Midbrain (tissue), 1 donor: ENCODE data around the gene TUBA8.
"Not testable (repeated sequence)": the region's sequence is repeated elsewhere in the genome, so short reads cannot be mapped to it uniquely, and the experiment has no call there.

ENCODE experiments used
- DNase-seq: peaks from one replicate; lab custom pipeline; 2025; lab: John Stamatoyannopoulos, UW

The TUBA8 gene

DNA sequence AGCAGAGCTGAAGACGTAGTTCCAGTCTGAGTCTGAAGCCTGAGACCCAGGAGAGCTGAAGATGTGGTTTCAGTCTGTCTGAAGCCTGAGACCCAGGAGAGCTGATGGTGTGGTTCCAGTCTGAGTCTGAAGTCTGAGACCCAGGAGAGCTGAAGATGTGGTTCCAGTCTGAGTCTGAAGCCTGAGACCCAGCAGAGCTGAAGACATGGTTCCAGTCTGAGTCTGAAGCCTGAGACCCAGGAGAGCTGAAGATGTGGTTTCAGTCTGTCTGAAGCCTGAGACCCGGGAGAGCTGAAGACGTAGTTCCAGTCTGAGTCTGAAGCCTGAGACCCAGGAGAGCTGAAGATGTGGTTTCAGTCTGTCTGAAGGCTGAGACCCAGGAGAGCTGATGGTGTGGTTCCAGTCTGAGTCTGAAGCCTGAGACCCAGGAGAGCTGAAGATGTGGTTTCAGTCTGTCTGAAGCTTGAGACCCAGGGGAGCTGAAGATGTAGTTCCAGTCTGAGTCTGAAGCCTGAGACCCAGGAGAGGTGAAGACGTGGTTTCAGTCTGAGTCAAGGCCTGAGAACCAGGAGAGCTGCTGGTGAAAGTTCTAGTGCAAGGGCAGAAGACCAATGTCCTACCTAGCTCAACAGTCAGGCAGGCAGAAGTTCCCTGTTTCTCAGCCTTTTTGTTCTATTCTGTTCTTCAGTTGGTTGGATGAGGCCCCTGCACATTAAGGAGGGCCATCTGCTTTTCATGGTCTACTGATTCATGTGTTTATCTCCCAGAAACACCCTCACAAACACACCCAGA, 3.9 kb upstream of the TUBA8 start:
- not testable (repeated sequence) for DNase-seq

DNA sequence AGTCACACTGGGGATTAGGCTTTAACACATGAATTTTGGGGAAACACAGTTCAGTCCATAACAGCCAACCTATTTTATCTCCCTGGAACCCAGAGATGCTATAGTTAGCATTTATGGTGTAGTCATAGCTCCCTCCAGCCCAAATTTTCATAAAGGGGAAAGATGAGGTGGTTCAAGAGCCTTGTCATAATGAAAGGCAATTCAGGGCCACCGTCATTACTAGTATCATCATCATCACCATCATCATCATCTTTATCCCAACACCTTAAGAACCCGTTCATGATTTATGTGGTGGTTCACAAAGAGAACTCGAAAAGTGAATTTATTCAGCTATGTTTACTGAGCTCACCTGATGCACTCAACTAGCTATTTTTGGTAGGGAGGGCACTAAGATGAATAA, 2.4 kb upstream of the TUBA8 start:
- DNase-seq, result no peak

DNA sequence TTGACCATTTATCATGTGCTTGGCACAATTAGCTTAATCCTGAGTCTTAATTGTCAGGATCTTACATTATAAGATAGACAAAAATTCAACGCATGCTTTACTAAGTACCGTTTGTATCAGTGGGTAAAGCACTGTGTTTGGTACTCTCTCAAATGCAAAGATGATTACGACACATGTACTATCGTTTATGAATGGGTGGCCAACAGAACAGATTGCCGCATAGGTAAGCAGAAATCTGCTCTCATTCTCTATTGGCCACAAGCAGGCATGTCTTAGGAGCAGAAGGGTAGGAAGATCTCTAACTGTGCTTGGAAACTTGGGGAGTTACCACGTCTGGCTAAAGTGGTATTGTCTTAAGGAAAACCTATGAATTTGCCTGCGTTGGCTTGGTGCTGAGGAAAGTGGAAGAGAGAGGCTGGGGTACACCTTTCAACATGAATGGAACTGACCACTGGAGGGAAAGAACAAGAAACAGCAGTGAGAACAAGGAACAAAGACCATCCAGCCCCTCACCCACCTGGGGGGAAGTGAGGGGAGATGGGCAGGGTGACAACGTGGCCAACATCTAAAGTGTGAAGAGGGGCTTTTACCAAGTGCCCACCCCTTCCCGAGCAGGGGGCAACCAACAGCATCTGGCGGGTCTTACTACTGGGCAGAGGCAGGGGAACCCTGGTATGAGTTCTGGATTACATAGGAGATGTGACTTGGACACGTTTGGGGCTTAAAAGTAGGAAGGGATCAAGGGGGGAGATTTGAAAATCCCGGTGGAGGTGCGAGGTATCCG, 1.0 kb upstream of the TUBA8 start:
- no peak for DNase-seq

DNA sequence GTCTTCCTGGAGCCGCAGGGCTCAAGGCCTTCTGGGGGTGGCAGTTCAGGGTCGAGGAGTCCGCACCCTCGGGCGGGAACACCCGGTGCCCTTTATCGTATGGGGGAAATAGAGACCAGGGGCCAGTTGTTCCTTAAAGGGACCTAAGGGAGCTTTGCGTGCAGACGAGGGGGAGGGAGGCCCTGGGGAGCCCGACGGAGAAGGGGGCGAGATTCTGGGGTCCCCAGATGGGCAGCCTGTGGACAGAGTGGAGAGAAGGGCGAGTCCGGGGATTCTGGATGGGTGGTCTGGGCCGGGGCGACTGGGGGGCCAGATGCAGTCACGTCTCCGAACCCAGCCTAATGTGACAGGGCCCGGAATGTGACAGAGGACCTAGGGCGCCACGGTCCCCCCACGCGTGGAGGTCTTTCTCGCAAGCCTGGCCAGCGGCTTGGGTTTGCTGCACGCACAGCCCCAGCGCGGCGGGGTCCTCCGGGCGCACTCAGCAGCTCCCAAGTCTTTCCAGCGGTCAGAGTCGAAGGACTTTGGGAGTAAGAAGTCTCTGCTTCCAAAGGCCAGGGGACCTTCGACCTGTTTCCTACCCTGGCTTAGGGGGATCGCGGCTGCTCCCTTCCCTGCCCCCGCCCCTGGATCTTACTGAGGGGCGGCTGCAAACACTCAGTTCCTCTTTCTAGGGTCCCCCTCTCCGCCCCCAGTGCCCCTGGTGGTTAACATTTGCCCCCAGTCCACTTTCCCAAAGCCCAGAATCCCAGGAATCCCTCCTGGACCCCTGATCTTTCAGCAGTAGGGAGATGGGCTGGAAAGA, 547 bp downstream of the TUBA8 start:
- no peak for DNase-seq

DNA sequence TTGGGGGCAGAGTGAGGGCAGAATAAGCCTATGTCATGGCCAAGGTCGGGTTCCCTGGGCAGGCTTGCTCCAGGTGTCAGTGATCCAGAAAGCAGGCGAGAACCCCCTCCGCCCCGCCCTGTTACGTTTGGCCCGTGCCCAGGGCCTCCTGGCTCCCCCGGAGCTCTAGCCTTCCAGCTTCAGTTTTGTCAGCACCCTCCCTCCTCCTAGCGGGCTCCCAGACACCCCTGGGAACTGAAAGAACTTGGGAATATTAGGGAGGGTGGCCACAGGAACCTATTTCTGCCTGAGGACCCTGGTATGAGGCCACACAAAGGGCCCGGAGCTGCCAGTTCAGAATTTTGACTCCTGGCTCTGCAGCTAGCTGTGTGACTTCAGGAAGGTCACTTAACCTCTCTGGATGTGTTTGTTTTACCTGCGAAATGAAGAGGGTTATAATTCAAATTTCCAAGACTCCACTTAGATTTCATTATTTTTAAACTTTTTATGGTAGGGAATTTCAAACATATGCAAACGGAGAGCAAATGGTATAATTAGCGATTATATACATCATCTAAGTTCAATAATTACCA, 1.2 kb downstream of the TUBA8 start:
- no peak for DNase-seq

DNA sequence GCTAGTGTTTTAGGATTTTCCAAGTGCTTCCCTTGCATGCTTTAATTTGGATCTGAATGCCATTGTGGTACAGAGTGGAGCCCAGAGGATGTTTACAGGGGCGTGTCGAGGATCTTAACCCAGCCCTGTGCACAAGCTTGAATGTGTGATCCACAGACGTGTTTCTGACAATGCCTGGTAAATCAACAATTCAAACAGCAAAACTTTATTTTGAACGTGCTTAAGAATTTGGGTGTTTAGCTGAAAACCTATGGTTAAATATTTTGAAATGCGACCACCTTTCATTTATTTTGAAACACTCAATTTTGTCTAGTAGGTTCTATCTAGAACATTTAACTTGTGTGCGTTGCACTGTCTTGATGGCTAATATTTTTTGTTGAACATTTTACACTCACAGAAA, 1.8 kb downstream of the TUBA8 start:
- no peak for DNase-seq

DNA sequence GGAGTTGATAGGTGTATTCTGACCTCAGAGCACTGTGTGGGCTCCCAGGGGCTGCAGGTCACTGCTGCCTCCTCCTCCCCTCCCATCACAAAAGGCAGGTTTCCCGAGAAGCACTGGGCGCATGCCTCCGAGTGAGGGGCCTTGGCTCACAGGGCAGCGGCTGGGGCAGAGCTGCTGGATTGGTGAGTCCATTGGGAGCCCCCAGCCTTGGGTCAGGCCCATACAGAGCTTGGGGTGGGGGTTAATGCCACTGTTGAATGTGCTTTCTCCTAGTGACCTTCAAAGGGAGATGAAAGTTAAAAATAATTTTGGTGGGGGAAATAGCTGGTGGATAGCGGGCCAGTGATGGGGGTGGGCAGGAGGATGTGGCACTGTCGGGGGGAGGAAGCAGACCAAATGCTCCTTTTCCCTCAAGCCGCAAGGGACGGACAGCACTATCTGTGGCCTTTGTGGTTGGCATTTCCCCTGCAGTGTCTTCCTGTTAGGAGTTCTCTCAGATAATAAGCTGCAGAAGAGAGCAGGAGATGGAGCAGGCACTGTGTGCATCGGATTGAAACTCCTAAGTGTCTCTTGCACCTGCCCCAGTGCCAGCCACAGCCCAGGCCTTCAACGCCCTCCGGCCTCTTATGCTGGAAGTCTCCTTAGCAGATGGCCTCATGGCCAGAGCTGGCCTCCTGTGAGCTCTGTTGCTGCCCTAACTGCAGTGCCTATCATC, 3.2 kb downstream of the TUBA8 start:
- no peak for DNase-seq

DNA sequence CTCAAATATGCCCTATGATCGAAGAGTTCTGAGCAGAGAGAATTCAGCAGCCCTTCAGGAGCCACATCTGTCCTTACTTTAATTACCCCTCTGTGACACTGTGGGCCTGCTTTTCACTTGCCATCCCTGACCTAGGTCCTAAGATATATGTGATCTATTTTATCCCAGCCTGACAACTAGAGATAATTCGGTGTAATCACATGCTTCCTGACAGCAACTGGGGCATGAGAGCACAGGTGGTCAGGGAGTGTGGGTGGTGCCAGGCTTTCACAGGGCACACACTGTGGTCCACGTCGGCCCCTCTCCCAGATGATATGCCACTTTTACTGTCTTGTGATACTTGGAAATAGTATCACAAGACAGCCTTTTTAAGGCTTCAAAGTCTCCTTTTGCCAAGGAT, 3.9 kb downstream of the TUBA8 start:
- no peak for DNase-seq

DNA sequence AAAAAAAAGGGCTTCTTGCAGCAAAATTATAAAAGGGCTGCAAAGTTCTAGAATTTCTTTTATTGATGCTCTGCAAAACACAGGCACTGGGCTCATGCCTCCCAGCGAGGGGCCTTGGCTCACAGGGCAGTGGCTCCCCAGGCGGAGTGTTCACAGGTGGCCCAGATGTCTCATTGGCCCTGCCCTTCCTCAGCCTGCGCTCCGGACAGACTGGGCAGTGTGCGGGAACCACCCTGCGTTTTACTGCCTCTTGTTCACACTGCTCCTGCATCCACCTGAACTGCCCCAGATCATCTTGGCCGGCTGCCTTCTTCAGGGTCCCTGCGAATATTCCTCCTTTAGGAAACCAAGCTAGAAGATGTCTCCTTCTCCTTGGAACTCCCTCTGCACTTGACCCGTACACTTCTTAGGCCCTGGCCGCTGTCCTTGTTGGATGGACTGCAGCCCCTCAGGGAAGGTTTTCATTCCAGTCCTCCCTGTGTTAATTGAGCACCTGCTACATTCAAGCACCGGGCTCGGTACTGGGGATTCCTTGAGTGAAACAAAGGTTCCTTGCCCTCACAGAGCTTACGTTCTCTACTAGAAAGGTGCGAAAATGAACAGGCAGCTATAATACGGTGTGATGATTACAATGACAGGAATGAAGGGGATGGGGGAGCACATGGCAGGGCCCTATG, 4.5 kb downstream of the TUBA8 start:
- no peak for DNase-seq

DNA sequence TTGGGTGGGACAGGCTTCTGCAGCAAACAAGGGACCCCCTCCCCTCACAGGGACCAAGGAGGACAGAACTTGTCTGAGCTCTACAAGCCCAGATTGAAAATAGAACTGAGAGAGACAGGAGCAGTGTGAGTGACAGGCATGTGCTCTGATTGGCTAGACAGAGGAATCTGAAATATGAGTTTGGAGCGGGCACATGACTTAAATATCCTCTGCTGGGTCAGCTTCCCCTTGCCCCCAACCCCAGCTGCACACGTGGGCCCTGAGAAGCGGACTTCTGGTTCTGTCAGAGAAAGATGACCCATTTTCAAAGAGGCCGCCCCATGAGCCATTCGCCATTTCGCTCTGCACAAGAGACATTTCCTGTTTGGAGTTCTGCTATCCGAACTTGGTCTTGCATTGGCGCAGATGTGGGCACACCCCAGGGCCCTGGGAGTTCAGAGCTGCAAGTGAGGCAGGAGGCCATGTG, 5.3 kb downstream of the TUBA8 start:
- no peak for DNase-seq

DNA sequence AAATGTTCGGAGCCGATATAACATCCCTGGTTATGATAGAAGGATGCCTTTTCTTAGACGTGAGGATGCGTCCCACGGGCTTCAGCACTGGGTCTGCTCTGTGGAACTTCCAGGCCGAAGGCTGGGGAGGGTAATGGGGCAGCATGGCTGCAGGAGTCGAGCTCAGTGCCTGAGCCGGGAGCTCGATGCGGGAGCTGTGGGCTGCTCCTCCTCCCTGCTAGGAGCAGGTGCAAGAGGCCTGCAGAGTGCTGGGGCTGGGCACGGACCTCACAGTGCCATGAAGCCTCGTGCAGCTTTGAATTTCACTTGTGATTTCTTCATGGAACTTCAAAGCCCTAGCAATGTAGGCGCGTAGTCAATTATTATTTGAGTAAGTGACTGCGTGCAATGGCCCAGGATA, 6.0 kb downstream of the TUBA8 start:
- no peak for DNase-seq

DNA sequence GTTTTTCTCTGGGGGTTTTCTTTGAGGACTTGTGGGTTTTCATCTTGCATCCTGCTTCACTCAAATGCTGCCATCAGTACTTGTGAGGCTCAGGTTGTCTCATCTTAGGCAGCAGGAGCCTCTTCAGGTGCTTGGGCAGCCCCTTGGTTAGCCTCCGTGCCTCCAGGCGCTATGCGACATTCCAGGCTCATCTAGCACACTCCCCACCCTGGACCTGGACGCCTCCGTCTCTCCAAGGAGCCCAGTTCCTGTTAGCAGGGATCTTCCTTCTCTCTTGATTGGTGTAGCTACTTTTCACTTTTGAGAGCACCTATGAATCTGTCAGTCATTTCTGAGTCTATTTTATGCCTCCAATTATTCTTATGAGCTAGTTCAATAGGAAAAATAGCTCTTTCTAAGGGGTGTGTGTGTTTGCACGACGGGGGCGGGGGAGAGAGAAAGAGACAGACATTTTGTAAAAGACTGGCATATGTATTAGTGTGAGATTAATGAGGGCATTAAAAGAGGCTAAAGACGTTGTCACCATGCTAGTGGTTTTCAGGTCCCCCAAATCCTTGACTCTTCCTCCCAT, 7.8 kb downstream of the TUBA8 start:
- no peak for DNase-seq

DNA sequence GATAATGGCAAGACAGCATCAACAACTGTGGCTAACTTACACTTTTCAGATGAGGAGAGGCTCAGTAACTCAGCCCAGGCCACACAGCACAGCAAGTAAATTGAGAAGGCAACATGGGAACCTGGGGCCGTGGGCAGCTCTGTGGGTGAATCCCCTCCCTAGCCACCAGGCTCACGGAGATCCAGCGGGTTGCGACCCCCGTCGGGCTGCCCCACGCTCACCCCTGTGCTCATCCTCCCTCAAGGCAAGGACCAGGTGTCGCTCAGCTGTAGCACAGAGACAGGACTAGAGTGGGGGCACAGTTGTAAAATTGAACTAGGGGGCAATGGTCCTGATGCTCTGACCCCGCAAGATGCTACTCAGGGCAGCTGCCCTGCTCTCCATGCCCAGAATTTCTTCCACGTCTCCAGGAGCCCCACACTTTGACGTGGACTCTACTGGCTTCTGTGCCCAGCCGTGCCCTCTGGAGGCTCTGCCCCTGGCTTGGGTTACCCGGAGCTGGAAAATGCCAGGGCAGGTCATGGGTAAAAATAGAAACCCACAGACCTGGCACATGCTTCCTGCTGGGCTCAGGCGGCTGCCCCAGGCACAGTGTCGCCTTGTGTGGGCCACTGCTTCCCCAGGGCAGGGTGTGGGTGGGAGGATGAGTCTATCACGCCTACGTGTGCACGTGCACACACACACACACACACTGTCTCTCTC, 9.0 kb downstream of the TUBA8 start:
- DNase-seq, result no peak

DNA sequence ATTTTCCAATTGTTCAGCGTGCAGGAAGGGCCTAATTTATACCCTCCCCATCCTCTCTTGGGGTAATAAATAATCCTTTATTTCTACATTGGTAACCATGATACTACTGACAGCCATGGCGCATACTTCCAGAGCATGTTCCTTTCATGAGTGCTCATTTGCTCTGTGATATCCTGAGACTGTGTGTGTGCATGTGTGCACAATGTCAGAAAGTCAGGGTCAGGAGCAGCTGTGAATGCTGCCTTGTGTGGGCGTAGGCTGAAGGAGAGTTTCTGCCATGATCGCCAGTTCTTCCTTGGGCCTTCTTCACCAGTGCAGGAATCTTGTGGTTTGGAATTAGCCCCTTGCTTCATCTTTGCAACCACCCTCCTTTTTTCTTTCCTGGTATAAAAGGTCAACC, 10.2 kb downstream of the TUBA8 start:
- no peak for DNase-seq

DNA sequence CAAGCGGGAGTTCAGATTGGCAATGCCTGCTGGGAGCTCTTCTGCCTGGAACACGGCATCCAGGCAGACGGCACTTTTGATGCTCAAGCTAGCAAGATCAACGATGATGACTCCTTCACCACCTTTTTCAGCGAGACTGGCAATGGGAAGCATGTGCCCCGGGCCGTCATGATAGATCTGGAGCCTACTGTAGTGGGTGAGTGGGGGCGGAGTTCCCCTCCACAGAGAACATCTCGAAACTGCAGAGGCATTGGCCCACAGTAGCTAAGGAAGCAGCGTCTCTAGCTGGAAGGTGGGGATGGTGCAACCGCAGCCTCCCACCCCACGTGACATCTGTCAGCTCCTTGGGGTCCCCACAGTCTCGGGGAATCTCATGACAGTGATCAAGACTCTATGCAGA, 10.9 kb downstream of the TUBA8 start:
- no peak for DNase-seq

DNA sequence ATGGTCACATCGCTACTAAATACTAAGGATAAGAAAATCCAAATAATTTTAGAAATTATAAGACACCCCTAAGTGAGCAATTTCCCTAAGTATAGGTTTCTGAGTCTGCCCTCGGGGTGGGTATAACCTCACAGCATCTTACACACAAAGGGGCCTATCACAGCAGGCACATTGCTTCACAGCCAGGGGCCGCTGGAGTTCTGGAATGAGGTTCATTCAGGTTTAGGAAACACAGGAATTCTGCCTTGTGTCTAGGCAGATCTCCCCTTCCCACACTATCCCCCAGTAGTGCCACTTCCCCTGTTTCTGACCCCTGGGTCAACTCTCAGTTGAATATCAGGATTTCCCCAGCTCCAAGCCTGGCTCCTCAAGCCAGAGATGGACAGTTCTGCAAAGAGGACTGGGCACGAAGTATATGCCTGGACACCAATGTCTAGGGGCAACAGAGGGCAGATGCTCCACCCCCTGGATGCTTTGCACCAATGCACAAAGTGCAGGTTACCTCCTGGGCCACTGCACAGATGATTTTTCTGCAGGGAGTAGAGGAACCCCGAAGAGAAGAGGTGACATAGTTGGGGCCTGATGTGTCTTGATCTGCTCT, 11.4 kb downstream of the TUBA8 start:
- DNase-seq, result no peak

DNA sequence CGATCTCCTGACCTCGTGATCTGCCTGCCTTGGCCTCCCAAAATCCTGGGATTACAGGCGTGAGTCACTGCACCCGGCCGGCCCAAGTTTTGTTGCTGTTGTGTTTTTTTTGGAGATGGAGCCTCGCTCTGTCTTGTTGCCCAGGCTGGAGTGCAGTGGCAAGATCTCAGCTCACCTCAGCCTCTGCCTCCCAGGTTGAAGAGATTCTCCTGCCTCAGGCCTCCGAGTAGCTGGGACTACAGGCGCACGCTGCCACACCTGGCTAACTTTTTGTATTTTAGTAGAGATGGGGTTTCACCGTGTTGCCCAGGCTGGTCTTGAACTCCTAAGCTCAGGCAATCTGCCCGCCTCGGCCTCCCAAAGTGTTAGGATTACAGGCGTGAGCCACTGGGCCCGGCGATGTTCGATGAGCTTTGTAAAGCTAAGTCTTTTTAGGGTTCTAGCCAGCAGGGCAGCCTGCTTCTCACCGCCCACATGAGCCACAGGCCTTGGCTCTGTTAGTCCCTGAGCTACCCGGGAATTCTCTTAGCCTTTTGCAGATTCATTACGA, 12.9 kb downstream of the TUBA8 start:
- not testable (repeated sequence) for DNase-seq

DNA sequence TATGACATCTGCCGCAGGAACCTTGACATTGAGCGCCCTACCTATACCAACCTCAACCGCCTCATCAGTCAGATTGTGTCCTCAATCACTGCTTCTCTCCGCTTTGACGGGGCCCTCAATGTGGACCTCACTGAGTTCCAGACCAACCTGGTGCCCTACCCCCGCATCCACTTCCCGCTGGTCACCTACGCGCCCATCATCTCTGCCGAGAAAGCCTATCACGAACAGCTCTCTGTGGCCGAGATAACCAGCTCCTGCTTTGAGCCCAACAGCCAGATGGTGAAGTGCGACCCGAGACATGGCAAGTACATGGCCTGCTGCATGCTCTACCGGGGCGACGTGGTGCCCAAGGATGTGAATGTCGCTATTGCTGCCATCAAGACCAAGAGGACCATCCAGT, 16.0 kb downstream of the TUBA8 start:
- DNase-seq, result no peak

DNA sequence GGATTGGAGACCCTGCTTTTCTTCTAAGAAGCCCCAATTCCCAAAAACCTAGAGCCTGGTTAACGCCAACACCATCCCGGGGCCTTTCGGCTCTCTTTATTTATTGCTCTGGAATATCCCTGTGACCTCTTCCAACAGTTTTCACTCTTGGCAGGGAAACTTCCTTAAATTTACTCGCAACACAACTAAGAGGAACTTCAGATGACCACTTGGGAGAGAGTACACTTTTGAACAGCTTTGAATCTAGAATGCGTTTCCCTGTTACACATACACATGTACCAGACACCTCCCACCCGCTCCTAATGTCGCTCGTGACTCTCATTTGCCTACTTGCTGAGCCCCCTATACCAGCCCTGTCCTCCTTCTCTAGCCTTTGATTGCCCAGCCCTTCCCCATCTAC, 19.4 kb downstream of the TUBA8 start:
- no peak for DNase-seq
